HPDE6-E6E7 (cell line): Measurements from ENCODE around the gene NGF.

Experiments
- DNase-seq: peaks from one replicate; pipeline ENCODE4 v3.0.0; 2011; ENCODE audit warnings: missing footprints; ENCODE audit errors: extremely low spot score

Gene NGF

DNA sequence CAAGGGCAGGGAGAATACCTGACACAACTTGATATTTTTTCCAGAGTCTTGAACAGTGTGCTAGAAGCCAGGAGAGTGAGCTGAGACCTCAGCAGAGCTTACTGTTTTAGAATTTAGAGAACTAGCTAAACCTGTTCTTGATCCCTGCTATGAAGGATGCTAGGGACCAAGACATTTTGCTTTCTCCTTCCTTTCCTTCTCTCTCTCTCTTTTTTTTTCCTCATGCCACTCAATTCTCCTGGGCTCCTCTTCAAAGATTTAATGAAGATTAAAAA, 99.0 kb downstream of the NGF start:
- no peak for DNase-seq

DNA sequence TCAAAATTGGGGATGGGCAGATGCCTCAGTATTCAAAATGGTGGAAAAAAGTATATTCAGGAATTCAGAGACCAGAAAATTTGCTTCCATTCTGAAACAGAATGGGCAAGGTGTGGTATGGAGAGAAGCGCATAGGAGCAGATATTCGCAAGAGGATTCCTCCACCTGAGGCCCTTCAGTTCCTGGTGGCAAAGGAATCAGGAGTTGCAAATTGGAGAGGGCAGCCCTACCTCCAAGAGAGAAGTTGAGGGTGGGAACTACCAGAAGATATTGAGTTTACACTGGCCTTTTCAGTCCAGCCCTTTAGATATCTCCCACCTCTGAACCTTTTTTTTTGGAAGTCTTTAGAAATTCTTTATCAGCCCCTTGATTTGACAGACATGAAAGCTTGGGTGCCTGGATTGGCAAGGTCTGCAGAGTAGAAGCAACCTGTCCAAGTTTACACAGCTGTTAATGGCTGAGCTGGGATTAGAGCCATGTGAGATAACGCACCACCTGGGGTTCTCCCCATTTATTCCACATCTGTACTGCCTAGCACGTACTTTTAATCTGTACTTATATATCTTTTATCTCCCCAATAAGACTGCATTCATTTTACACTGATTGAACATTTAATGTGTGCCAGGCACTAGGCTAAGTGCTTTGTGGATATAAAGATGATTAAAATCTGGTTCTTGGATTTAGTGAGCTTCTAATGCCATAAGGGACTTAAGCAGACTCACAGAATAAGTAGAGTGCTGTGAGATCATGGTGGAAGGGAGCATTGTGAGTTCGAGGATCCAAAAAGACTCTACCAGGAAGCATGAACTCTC, 99.5 kb downstream of the NGF start:
- no peak for DNase-seq

DNA sequence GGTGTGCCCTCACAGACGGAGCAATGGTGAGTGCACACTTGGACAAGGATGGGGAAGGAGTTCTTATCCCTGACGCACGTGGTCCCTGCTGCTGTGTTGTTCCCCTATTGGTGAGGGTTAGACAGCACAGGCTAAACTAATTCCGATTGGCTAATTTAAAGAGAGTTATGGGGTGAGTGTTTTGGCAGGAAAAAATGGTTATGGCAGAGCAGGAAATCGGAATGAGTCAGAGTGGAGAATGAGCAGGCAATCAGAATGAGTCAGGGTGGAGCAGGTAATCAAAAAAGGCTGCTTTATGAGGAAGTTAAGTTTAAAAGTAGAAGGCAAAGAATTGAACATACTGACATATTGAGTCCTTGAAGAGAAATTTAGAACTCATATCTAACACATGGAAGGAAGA, 100.5 kb downstream of the NGF start:
- DNase-seq = no peak

DNA sequence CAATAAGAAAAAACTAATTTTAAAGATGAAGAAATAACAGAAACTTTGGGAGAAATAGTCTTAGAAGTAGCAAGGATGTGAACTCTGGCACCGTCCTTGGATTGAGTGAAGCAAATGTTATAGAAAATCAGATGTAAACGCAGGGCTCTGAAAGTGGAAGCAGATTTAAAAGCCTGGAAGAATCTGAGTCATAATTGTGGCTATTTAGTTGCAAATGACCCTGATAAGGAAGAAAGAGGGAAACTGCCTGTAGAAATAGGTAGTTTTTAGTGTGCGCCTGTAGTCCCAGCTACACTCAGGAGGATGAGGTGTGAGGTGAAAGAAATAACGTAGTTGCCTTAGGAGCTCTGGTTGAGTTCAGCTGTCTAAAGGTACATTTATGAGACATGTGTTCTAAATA, 101.0 kb downstream of the NGF start:
- no peak for DNase-seq
